Measurements from ENCODE around the gene SIRPA.

DNA sequence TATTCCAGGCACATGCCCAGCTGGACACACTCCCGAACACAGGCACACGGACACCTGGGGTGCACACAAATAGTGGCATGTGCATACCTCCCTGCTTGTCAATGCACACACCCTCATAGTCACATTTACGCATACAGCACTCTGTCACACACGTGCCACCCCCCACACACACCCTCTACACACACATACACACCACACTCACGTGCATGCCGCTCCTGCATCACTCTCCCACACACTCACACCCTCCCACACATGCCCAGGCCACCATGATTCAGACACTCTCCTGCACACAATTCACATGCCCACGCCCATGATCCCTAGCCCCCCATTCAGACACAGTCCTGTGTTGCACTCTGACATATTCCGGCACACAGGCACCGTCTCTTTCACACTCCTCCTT is 13.0 kb downstream of the SIRPA start:
- TF ChIP-seq HDAC2 (IDR thresholded peaks at IDR 0.05; ENCODE audit: borderline replicate concordance in 1 of 2, low read depth in 2 of 2, low read length in 2 of 2) = no peak
- TF ChIP-seq, protein P1, sequence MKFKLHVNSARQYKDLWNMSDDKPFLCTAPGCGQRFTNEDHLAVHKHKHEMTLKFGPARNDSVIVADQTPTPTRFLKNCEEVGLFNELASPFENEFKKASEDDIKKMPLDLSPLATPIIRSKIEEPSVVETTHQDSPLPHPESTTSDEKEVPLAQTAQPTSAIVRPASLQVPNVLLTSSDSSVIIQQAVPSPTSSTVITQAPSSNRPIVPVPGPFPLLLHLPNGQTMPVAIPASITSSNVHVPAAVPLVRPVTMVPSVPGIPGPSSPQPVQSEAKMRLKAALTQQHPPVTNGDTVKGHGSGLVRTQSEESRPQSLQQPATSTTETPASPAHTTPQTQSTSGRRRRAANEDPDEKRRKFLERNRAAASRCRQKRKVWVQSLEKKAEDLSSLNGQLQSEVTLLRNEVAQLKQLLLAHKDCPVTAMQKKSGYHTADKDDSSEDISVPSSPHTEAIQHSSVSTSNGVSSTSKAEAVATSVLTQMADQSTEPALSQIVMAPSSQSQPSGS (IDR thresholded peaks at IDR 0.05; ENCODE audit: low read length) = no peak
- no peak for TF ChIP-seq POLR2A (IDR thresholded peaks at IDR 0.05; ENCODE audit: control extremely low read depth in 1 of 2, low read depth in 2 of 2, low read length in 2 of 2)
- TF ChIP-seq, protein P2, sequence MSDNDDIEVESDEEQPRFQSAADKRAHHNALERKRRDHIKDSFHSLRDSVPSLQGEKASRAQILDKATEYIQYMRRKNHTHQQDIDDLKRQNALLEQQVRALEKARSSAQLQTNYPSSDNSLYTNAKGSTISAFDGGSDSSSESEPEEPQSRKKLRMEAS (IDR thresholded peaks at IDR 0.05) = no peak
- TF ChIP-seq CBX5 (IDR thresholded peaks at IDR 0.05; ENCODE audit: low read depth, low read length) = no peak
- no peak for TF ChIP-seq GABPA (IDR thresholded peaks at IDR 0.05; ENCODE audit: borderline replicate concordance, insufficient read depth, low read length)
- TF ChIP-seq, protein P3, sequence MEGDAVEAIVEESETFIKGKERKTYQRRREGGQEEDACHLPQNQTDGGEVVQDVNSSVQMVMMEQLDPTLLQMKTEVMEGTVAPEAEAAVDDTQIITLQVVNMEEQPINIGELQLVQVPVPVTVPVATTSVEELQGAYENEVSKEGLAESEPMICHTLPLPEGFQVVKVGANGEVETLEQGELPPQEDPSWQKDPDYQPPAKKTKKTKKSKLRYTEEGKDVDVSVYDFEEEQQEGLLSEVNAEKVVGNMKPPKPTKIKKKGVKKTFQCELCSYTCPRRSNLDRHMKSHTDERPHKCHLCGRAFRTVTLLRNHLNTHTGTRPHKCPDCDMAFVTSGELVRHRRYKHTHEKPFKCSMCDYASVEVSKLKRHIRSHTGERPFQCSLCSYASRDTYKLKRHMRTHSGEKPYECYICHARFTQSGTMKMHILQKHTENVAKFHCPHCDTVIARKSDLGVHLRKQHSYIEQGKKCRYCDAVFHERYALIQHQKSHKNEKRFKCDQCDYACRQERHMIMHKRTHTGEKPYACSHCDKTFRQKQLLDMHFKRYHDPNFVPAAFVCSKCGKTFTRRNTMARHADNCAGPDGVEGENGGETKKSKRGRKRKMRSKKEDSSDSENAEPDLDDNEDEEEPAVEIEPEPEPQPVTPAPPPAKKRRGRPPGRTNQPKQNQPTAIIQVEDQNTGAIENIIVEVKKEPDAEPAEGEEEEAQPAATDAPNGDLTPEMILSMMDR (IDR thresholded peaks at IDR 0.05; ENCODE audit: control extremely low read depth in 1 of 3, insufficient read depth in 1 of 3, low read depth in 1 of 3, low read length in 3 of 3) = no peak
- TF ChIP-seq SIN3A (conservative IDR thresholded peaks at IDR 0.05 in 1 of 2, IDR thresholded peaks at IDR 0.05 in 1 of 2; ENCODE audit: low read depth in 1 of 2, low read length in 2 of 2) = no peak
- no peak for TF ChIP-seq SP1 (IDR thresholded peaks at IDR 0.05; ENCODE audit: low read depth, low read length)
